Activated B cell treated with CpG ODN at 0.5 μM for 24 hours (primary cell): ENCODE measurements around the gene BICD1. TPM values are rescaled to one million over a fixed set of nuclear protein-coding genes. Genes with fewer than 3 reads are reported as not detected.

Experiments
- ATAC-seq: fragments of 200-7000 bp; cut with Tn5 transposase; one replicate; pipeline ENCODE4 v1.10.0; 2021; ENCODE audit warnings: low read depth, mild to moderate bottlenecking, moderate library complexity
- CTCF ChIA-PET: fragments of 350-600 bp; sonication (Branson Sonifier 250); formaldehyde crosslinking; loops from one replicate; lab custom pipeline; 2021; ENCODE audit warnings: antibody characterized with exemption; lab: Charles Lee
- POLR2A ChIA-PET: fragments of 350-600 bp; sonication (Branson Sonifier 250); formaldehyde crosslinking; loops from one replicate; lab custom pipeline; 2021; ENCODE audit warnings: antibody characterized with exemption; lab: Charles Lee
- DNase-seq: peaks from one replicate; pipeline ENCODE4 v3.0.0; 2022
- H3K27ac Mint-ChIP-seq: one replicate; pipeline ENCODE4 v1.8.0; 2020; ENCODE audit warnings: mixed read lengths
- H3K27me3 Mint-ChIP-seq: one replicate; pipeline ENCODE4 v1.8.0; 2021; ENCODE audit warnings: mixed read lengths
- H3K36me3 Mint-ChIP-seq: one replicate; pipeline ENCODE4 v1.8.0; 2021; ENCODE audit warnings: low read depth, mixed read lengths
- H3K4me1 Mint-ChIP-seq: one replicate; pipeline ENCODE4 v1.8.0; 2021; ENCODE audit warnings: mixed read lengths
- H3K4me3 Mint-ChIP-seq: one replicate; pipeline ENCODE4 v1.8.0; 2020; ENCODE audit warnings: mild to moderate bottlenecking, mixed read lengths
- H3K9me3 Mint-ChIP-seq: one replicate; pipeline ENCODE4 v1.8.0; 2020; ENCODE audit warnings: mixed read lengths
- CTCF ChIP-seq: fragments of 200-600 bp; IDR thresholded peaks from one replicate; pipeline ENCODE4 v1.8.0; 2022; ENCODE audit warnings: antibody characterized with exemption, mild to moderate bottlenecking
- intact Hi-C: fragments of 100-400 bp; cut with micrococcal nuclease; formaldehyde crosslinking; loops from one replicate; pipeline ENCODE4 v1.15.1; 2024
- total RNA-seq: library from RNA; stranded (reverse); gene quantifications from 2 replicates; pipeline ENCODE4 v1.2.3, GENCODE V29; 2022

The BICD1 gene
- total RNA-seq, 1 donor from 2014 or later, result 67.6 TPM

- peaks cover 9% of the 10 kb centered on the region for H3K27me3 Mint-ChIP-seq
- no peak overlapping the region for H3K27ac Mint-ChIP-seq
- POLR2A ChIA-PET, result no interaction called here
- CTCF ChIA-PET, result no interaction called here
- no peak for TF ChIP-seq CTCF
- no peaks in the 10 kb centered on the region for H3K4me1 Mint-ChIP-seq
- DNase-seq, result no peak
- no peak overlapping the region for H3K4me3 Mint-ChIP-seq
- no peaks in the 10 kb centered on the region for H3K9me3 Mint-ChIP-seq
- ATAC-seq, result no peak
- H3K36me3 Mint-ChIP-seq, result no peaks in the 10 kb centered on the region
- intact Hi-C loops, result no loop called here
These were observed 311.6 kb downstream of the BICD1 start for GRCh38 chr12:32418221-32418620.

GRCh38 chr12:32418903-32419519 is 312.4 kb downstream of the BICD1 start:
- POLR2A ChIA-PET, result no interaction called here
- H3K36me3 Mint-ChIP-seq, result no peaks in the 10 kb centered on the region
- no peak overlapping the region for H3K27ac Mint-ChIP-seq
- no peak overlapping the region for H3K4me3 Mint-ChIP-seq
- no peak for DNase-seq
- no peaks in the 10 kb centered on the region for H3K4me1 Mint-ChIP-seq
- no peak for ATAC-seq
- no peak for TF ChIP-seq CTCF
- no peaks in the 10 kb centered on the region for H3K9me3 Mint-ChIP-seq
- intact Hi-C loops, result no loop called here
- CTCF ChIA-PET, result no interaction called here
- H3K27me3 Mint-ChIP-seq, result peaks cover 9% of the 10 kb centered on the region

- Mint-ChIP-seq H3K9me3 (peaks cover 4% of the 10 kb centered on the region), H3K27ac (no peak overlapping the region), H3K4me1 (no peaks in the 10 kb centered on the region), H3K27me3 (peaks cover 9% of the 10 kb centered on the region), H3K4me3 (no peak overlapping the region), H3K36me3 (no peaks in the 10 kb centered on the region)
- no peak for ATAC-seq
- CTCF ChIA-PET, result interaction anchor here (0.5 kb wide), 1 partner anchor 766 kb away, joined by 3 read pairs; no protein-coding TSS in a partner anchor
- no peak for TF ChIP-seq CTCF
- no peak for DNase-seq
- POLR2A ChIA-PET, result no interaction called here
- intact Hi-C loops, result no loop called here
These were observed 312.9 kb downstream of the BICD1 start for GRCh38 chr12:32419520-32419960.

- POLR2A ChIA-PET, result no interaction called here
- DNase-seq (no peak), ATAC-seq (no peak)
- peaks cover 7% of the 10 kb centered on the region for H3K27me3 Mint-ChIP-seq
- no peak overlapping the region for H3K4me3 Mint-ChIP-seq
- intact Hi-C loops, result no loop called here
- CTCF ChIA-PET, result interaction anchor here (0.5 kb wide), 1 partner anchor 767 kb away, joined by 3 read pairs; no protein-coding TSS in a partner anchor
- no peak for TF ChIP-seq CTCF
- peaks cover 4% of the 10 kb centered on the region for H3K9me3 Mint-ChIP-seq
- no peaks in the 10 kb centered on the region for H3K36me3 Mint-ChIP-seq
- H3K27ac Mint-ChIP-seq, result no peak overlapping the region
- no peaks in the 10 kb centered on the region for H3K4me1 Mint-ChIP-seq
These were observed 313.7 kb downstream of the BICD1 start for GRCh38 chr12:32420356-32420755.

- CTCF ChIA-PET, result no interaction called here
- intact Hi-C loops, result no loop called here
These were observed 316.9 kb downstream of the BICD1 start for GRCh38 chr12:32423559-32423958.

More at GRCh38 chr12:32423559-32423958, 316.9 kb downstream of the BICD1 start:
- Mint-ChIP-seq H3K4me1 (no peaks in the 10 kb centered on the region), H3K27me3 (peaks cover 7% of the 10 kb centered on the region), H3K4me3 (no peak overlapping the region), H3K27ac (no peak overlapping the region), H3K36me3 (no peaks in the 10 kb centered on the region), H3K9me3 (peaks cover 17% of the 10 kb centered on the region)
- POLR2A ChIA-PET, result interaction anchor here (0.7 kb wide), 1 partner anchor 14 kb away, joined by 4 read pairs; no protein-coding TSS in a partner anchor
- no peak for DNase-seq
- ATAC-seq, result no peak
- TF ChIP-seq CTCF, result no peak
